NCI-H748 treated with DMSO at 0.1 percent for 48 hours (cell line): ENCODE measurements around the gene RPUSD1.
"Not testable (repeated sequence)": the region's sequence is repeated elsewhere in the genome, so short reads cannot be mapped to it uniquely, and the experiment has no call there.

Experiments
- DNase-seq: peaks from one replicate; lab custom pipeline; 2025; lab: John Stamatoyannopoulos, UW

RPUSD1 gene

GRCh38 chr16:783404-784161 is 4.6 kb downstream of the RPUSD1 start:
- DNase-seq = no peak

GRCh38 chr16:782766-783403 is 5.3 kb downstream of the RPUSD1 start:
- no peak for DNase-seq

- no peak for DNase-seq
These were observed 5.9 kb downstream of the RPUSD1 start for GRCh38 chr16:782258-782657.

GRCh38 chr16:781346-782010 is 6.7 kb downstream of the RPUSD1 start:
- DNase-seq = no peak

GRCh38 chr16:780296-780695 is 7.9 kb downstream of the RPUSD1 start:
- DNase-seq = no peak

- DNase-seq = no peak
These were observed 8.6 kb downstream of the RPUSD1 start for GRCh38 chr16:779561-779960.

GRCh38 chr16:778909-779527 is 9.2 kb downstream of the RPUSD1 start:
- DNase-seq = no peak

GRCh38 chr16:778447-778846 is 9.7 kb downstream of the RPUSD1 start:
- no peak for DNase-seq

- no peak for DNase-seq
These were observed 10.4 kb downstream of the RPUSD1 start for GRCh38 chr16:777826-778225.

GRCh38 chr16:776824-777223 is 11.4 kb downstream of the RPUSD1 start:
- no peak for DNase-seq

GRCh38 chr16:776298-776697 is 11.9 kb downstream of the RPUSD1 start:
- not testable (repeated sequence) for DNase-seq

- DNase-seq = no peak
These were observed 12.9 kb downstream of the RPUSD1 start for GRCh38 chr16:775236-775796.

- DNase-seq = no peak
These were observed 13.8 kb downstream of the RPUSD1 start for GRCh38 chr16:774086-775001.

- DNase-seq = no peak
These were observed 15.2 kb downstream of the RPUSD1 start for GRCh38 chr16:772959-773358.

GRCh38 chr16:770411-770810 is 17.8 kb downstream of the RPUSD1 start:
- DNase-seq = no peak

- DNase-seq = no peak
These were observed 18.2 kb downstream of the RPUSD1 start for GRCh38 chr16:769934-770333.

- no peak for DNase-seq
These were observed 18.9 kb downstream of the RPUSD1 start for GRCh38 chr16:769184-769784.

GRCh38 chr16:768428-768827 is 19.8 kb downstream of the RPUSD1 start:
- DNase-seq = no peak

- DNase-seq = no peak
These were observed 20.4 kb downstream of the RPUSD1 start for GRCh38 chr16:767743-768235.

- no peak for DNase-seq
These were observed 21.2 kb downstream of the RPUSD1 start for GRCh38 chr16:766820-767640.
